Transverse colon (tissue), 4 donors: ENCODE results near the gene SLC13A3. TPM values are rescaled to one million over a fixed set of nuclear protein-coding genes. Genes with fewer than 3 reads are reported as not detected.

Source experiments
- DNase-seq: peaks from one replicate; pipeline ENCODE4 v3.0.0-alpha.2; 2019
- H3K27ac ChIP-seq, 4 donors: fragments of 200-600 bp; sonication (generic); 2 replicates each; pipeline ENCODE4 v1.5.1; 2016 to 2018; ENCODE audit warnings: inconsistent platforms in 4 of 4
- H3K27me3 ChIP-seq: fragments of 200-600 bp; sonication (generic); 2 replicates; pipeline ENCODE4 v1.5.1; 2017; ENCODE audit warnings: inconsistent platforms
- H3K36me3 ChIP-seq, 4 donors: fragments of 200-600 bp; sonication (generic); 2 replicates each; pipeline ENCODE4 v1.5.1; 2017 to 2019; ENCODE audit warnings: inconsistent platforms in 4 of 4
- H3K4me1 ChIP-seq, 4 donors: fragments of 200-600 bp; sonication (generic); 2 replicates each; pipeline ENCODE4 v1.5.1; 2017 to 2020; ENCODE audit warnings: inconsistent platforms in 4 of 4
- H3K4me3 ChIP-seq, 4 donors: fragments of 200-600 bp; sonication (generic); 1 replicate in 1 of 4; 2 replicates in 3 of 4; pipeline versions ENCODE4 v1.5.1 to v1.6.1; 2017 to 2019; ENCODE audit warnings: inconsistent platforms in 4 of 4
- H3K9me3 ChIP-seq, 2 donors: fragments of 200-600 bp; sonication (generic); 2 replicates each; pipeline ENCODE4 v1.5.1; 2017 to 2019; ENCODE audit warnings: inconsistent platforms in 2 of 2
- EP300 ChIP-seq: sonication (generic); formaldehyde crosslinking; IDR thresholded peaks from one replicate; pipeline ENCODE4 v1.6.1; 2017; ENCODE audit warnings: antibody characterized with exemption, low read depth
- POLR2A ChIP-seq: fragments of 450-650 bp; IDR thresholded peaks from one replicate; pipeline ENCODE4 v1.6.1; 2016; ENCODE audit warnings: antibody characterized with exemption, mild to moderate bottlenecking, moderate library complexity
- POLR2AphosphoS5 ChIP-seq, 3 donors: sonication (generic); formaldehyde crosslinking; IDR thresholded peaks; one replicate each; pipeline ENCODE4 v1.6.1; 2016; ENCODE audit warnings: antibody characterized with exemption in 3 of 3
- WGBS, 2 donors: methylation state at CpG; one replicate each; pipeline ENCODE4 v1.1.5; 2018; ENCODE audit warnings: low coverage in 1 of 2; 5-methylcytosine and 5-hydroxymethylcytosine counted together
- in situ Hi-C, 4 donors: fragments of 200-750 bp; cut with MboI; loops; one replicate each; pipeline versions ENCODE4 v1.15.0 to v1.15.1; 2017; ENCODE audit warnings: low sequenced_read_pairs in 3 of 4, low pct_ligation_motif_present in 1 of 4, low pct_unique_long_range_greater_than_20kb in 1 of 4
- intact Hi-C: fragments of 100-400 bp; cut with DNase I; formaldehyde crosslinking; loops from one replicate; pipeline ENCODE4 v1.15.1; 2023; ENCODE audit warnings: low total_unique reads
- total RNA-seq, 4 donors: library from RNA; depleted of rRNA; stranded (reverse); fragments of >200 nt; gene quantifications; one replicate each; pipeline ENCODE4 v1.1.0, GENCODE V29; 2016
- TF ChIP-seq, protein P1 (sequence below), 5 experiments: fragments of 200-600 bp in 3 of 5; fragments of 450-650 bp in 2 of 5; sonication (generic) in 3 of 5; IDR thresholded peaks; 1 replicate in 2 of 5; 2 replicates in 3 of 5; pipeline ENCODE4 v1.5.1; 2016 to 2017; ENCODE audit warnings: antibody characterized with exemption in 5 of 5, inconsistent platforms in 3 of 5, mild to moderate bottlenecking in 2 of 5, moderate library complexity in 1 of 5

Gene SLC13A3
- total RNA-seq, 4 donors from 2014 or later, result 0.14 to 0.48 TPM; not detected in 2

DNA sequence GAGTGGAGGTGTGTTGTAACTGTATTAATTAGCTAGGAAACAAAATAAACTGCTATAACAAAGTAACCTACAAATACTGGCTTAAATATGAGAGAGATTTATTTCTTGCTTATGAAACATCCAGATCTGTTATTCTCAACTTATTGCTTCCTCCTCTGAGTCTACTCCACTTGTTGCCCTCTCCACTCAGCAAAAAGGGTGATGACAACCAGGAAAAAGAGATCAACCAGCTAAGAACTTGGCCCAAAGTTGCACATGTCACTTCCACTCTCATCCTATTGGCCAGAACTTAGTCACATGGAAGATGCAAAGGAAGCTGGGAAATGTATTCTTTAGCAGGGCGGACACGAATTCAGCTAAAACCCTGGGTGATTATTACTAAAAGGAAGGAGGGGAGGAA is 43.2 kb upstream of the SLC13A3 start:
- DNase-seq, result no peak
- TF ChIP-seq, protein P1, sequence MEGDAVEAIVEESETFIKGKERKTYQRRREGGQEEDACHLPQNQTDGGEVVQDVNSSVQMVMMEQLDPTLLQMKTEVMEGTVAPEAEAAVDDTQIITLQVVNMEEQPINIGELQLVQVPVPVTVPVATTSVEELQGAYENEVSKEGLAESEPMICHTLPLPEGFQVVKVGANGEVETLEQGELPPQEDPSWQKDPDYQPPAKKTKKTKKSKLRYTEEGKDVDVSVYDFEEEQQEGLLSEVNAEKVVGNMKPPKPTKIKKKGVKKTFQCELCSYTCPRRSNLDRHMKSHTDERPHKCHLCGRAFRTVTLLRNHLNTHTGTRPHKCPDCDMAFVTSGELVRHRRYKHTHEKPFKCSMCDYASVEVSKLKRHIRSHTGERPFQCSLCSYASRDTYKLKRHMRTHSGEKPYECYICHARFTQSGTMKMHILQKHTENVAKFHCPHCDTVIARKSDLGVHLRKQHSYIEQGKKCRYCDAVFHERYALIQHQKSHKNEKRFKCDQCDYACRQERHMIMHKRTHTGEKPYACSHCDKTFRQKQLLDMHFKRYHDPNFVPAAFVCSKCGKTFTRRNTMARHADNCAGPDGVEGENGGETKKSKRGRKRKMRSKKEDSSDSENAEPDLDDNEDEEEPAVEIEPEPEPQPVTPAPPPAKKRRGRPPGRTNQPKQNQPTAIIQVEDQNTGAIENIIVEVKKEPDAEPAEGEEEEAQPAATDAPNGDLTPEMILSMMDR (IDR thresholded peaks at IDR 0.05), result no peak
- no peak for TF ChIP-seq EP300

DNA sequence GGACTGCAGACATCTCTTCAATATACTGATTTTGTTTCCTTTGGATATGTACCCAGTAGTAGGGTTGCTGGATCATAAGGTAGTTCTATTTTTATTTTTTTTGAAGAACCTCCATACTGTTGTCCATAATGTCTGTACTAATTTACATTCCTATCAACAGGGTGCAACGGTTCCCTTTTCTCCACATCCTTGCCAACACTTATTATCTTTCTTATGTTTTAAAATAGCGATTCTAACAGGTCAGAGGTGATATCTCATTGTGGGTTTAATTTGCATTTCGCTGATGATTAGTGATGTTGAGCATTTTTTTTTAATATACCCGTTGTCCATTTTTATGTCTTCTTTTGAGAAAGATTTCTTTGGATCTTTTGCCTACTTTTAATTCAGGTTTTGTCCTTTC is 39.9 kb upstream of the SLC13A3 start:
- DNase-seq, result no peak
- in situ Hi-C loops (loop anchor here in 1 of 4 donors (25.0 kb wide), 1 partner anchor 179 kb away; the partner anchor contains the start of gene ZNF334), intact Hi-C loops (no loop called here)
- TF ChIP-seq POLR2AphosphoS5 (IDR thresholded peaks at IDR 0.05) (no peak), EP300 (no peak), POLR2A (no peak)
- Histone ChIP-seq H3K4me3 (no peak overlapping the region), H3K4me1 (peaks cover 8 to 30% (median 24%) of the 10 kb centered on the region in 4 donors), H3K27me3 (no peaks in the 10 kb centered on the region), H3K27ac (no peak overlapping the region), H3K9me3 (no peaks in the 10 kb centered on the region), H3K36me3 (no peaks in the 10 kb centered on the region)
- WGBS, 2 donors, result 66 to 77% methylated on average over 4 of the region's 4 CpGs

More for the DNA sequence above, 43.2 kb upstream of the SLC13A3 start:
- no peak overlapping the region for H3K4me3 ChIP-seq
- WGBS, 2 donors, result 40 to 42% methylated on average over 2 of the region's 2 CpGs
- H3K27ac ChIP-seq, result no peak overlapping the region
- H3K36me3 ChIP-seq, result no peaks in the 10 kb centered on the region
- intact Hi-C loops, result no loop called here
- in situ Hi-C loops, result loop anchor here in 1 of 4 donors (25.0 kb wide), 1 partner anchor 182 kb away; the partner anchor contains the start of gene ZNF334
- peaks cover 0 to 7% (median 6%) of the 10 kb centered on the region in 4 donors for H3K4me1 ChIP-seq
- H3K27me3 ChIP-seq, result no peaks in the 10 kb centered on the region
- no peaks in the 10 kb centered on the region for H3K9me3 ChIP-seq

GRCh38 chr20:46690219-46691106 is 39.2 kb upstream of the SLC13A3 start:
- no peak for DNase-seq
- H3K4me1 ChIP-seq, result peaks cover 8 to 30% (median 24%) of the 10 kb centered on the region in 4 donors
- H3K9me3 ChIP-seq, result no peaks in the 10 kb centered on the region
- H3K4me3 ChIP-seq, result peak overlapping the region in 3 of 4 donors; percentile 85 to 94 (median 87)
- H3K27ac ChIP-seq, result peak overlapping the region; percentile 97 to 99 (median 98)
- no peak for TF ChIP-seq POLR2A
- TF ChIP-seq POLR2AphosphoS5 (IDR thresholded peaks at IDR 0.05), result no peak
- TF ChIP-seq EP300, result no peak
- TF ChIP-seq, protein P1 (IDR thresholded peaks at IDR 0.05), result no peak
- WGBS, 2 donors, result 50 to 58% methylated on average over 12 to 13 of the region's 13 CpGs
- in situ Hi-C loops, result loop anchor here in 1 of 4 donors (25.0 kb wide), 1 partner anchor 178 kb away; the partner anchor contains the start of gene ZNF334
- intact Hi-C loops, result no loop called here
- H3K36me3 ChIP-seq, result peaks cover 0 to 6% (median 0%) of the 10 kb centered on the region in 4 donors
- H3K27me3 ChIP-seq, result no peaks in the 10 kb centered on the region

- H3K4me3 ChIP-seq, result peak overlapping the region; percentile 10 to 94 (median 86)
- no peaks in the 10 kb centered on the region for H3K9me3 ChIP-seq
- H3K27ac ChIP-seq, result peak overlapping the region; percentile 97 to 99 (median 98)
- peaks cover 0 to 13% (median 0%) of the 10 kb centered on the region in 4 donors for H3K36me3 ChIP-seq
- peaks cover 8 to 30% (median 24%) of the 10 kb centered on the region in 4 donors for H3K4me1 ChIP-seq
- no peaks in the 10 kb centered on the region for H3K27me3 ChIP-seq
- DNase-seq, result no peak
- in situ Hi-C loops, result loop anchor here in 2 of 4 donors (10.0 to 25.0 kb wide), 2 partner anchors 165 to 177 kb away; partner anchors contain the start of gene ZNF334 (in 1 of the 2)
- TF ChIP-seq EP300, result no peak
- TF ChIP-seq, protein P1 (IDR thresholded peaks at IDR 0.05), result no peak
- peak in 1 of 3 donors; percentile 5 for TF ChIP-seq POLR2AphosphoS5 (IDR thresholded peaks at IDR 0.05)
- TF ChIP-seq POLR2A, result no peak
- intact Hi-C loops, result no loop called here
- 0% methylated on average over 1 to 12 of the region's 12 CpGs for WGBS, 2 donors
Observed at GRCh38 chr20:46689754-46690085, 38.5 kb upstream of the SLC13A3 start.
